HepG2 (cell line): ENCODE measurements around the gene FGD2. TPM values are rescaled to one million over a fixed set of nuclear protein-coding genes. Genes with fewer than 3 reads are reported as not detected.

ENCODE experiments used
- ATRX ChIP-seq: sonication (generic); formaldehyde crosslinking; IDR thresholded peaks from 2 replicates; pipeline ENCODE4 v1.4.0; 2020; ENCODE audit warnings: missing genetic modification reagents, borderline replicate concordance
- CC2D1A ChIP-seq: sonication (generic); formaldehyde crosslinking; IDR thresholded peaks from 2 replicates; pipeline ENCODE4 v1.8.1; 2023; ENCODE audit warnings: mild to moderate bottlenecking, missing genetic modification reagents
- DRAP1 ChIP-seq: IDR thresholded peaks from 2 replicates; pipeline ENCODE4 v1.6.1; 2016; ENCODE audit warnings: missing genetic modification reagents, missing compliant biosample characterization
- KIAA2018 ChIP-seq: sonication (generic); formaldehyde crosslinking; IDR thresholded peaks from 2 replicates; pipeline ENCODE4 v1.5.0; 2020; ENCODE audit warnings: mild to moderate bottlenecking, missing genetic modification reagents, borderline replicate concordance
- KLF12 ChIP-seq: sonication (generic); formaldehyde crosslinking; IDR thresholded peaks from 2 replicates; pipeline ENCODE4 v1.4.0; 2020; ENCODE audit warnings: missing genetic modification reagents, borderline replicate concordance
- MLLT10 ChIP-seq: sonication (generic); formaldehyde crosslinking; IDR thresholded peaks from 2 replicates; pipeline ENCODE4 v1.4.0; 2020; ENCODE audit warnings: missing genetic modification reagents
- ONECUT2 ChIP-seq: sonication (generic); formaldehyde crosslinking; IDR thresholded peaks from 2 replicates; pipeline ENCODE4 v1.4.0; 2020; ENCODE audit warnings: missing genetic modification reagents
- PHF5A ChIP-seq: IDR thresholded peaks from one replicate; pipeline ENCODE4 v1.6.1; 2018; ENCODE audit warnings: low read depth, missing genetic modification reagents; ENCODE audit not compliant: unreplicated experiment
- XBP1 ChIP-seq: sonication (generic); formaldehyde crosslinking; IDR thresholded peaks from 2 replicates; pipeline ENCODE4 v1.5.0; 2020; ENCODE audit warnings: missing genetic modification reagents
- ZBTB7B ChIP-seq: sonication (generic); formaldehyde crosslinking; IDR thresholded peaks from 2 replicates; pipeline ENCODE4 v1.4.0; 2020; ENCODE audit warnings: missing genetic modification reagents
- ZMYM3 ChIP-seq: sonication (generic); formaldehyde crosslinking; IDR thresholded peaks from 2 replicates; pipeline ENCODE4 v1.5.1; 2020; ENCODE audit warnings: mild to moderate bottlenecking, missing genetic modification reagents
- ZNF256 ChIP-seq: sonication (generic); formaldehyde crosslinking; conservative IDR thresholded peaks from 2 replicates; pipeline ENCODE4 v1.4.0; 2020; ENCODE audit warnings: missing genetic modification reagents
- ZNF747 ChIP-seq: sonication (generic); formaldehyde crosslinking; IDR thresholded peaks from 2 replicates; pipeline ENCODE4 v1.8.1; 2023; ENCODE audit warnings: missing genetic modification reagents, mild to moderate bottlenecking, borderline replicate concordance
- ZNF781 ChIP-seq: sonication (generic); formaldehyde crosslinking; IDR thresholded peaks from 2 replicates; pipeline ENCODE4 v1.5.1; 2020; ENCODE audit warnings: borderline replicate concordance, mild to moderate bottlenecking, missing genetic modification reagents; ENCODE audit errors: not compliant biosample characterization
- polyA plus RNA-seq, 8 experiments: library from polyadenylated mRNA; depleted of rRNA in 3 of 8; stranded (reverse) in 7 of 8; unstranded in 1 of 8; fragments of >200 nt; fragmentation: Illumina TruSeq in 4 of 8; extraction: Trizol in 4 of 8; gene quantifications; 2 replicates each; pipeline versions ENCODE4 v1.2.1 to v1.2.3, GENCODE V29; 2011 to 2016; ENCODE audit warnings: low read depth in 4 of 8, missing spikeins in 1 of 8, mixed read lengths in 1 of 8; ENCODE audit not compliant: insufficient read depth in 1 of 8
- total RNA-seq, 5 experiments: library from RNA; depleted of rRNA; stranded (reverse); fragments of >200 nt; fragmentation: Illumina TruSeq; extraction: Trizol; gene quantifications; 2 replicates each; pipeline ENCODE4 v1.2.3, GENCODE V29; 2016; ENCODE audit warnings: low read depth in 1 of 5
- TF ChIP-seq, protein P1 (sequence below): sonication (generic); formaldehyde crosslinking; IDR thresholded peaks from 2 replicates; pipeline ENCODE4 v1.9.0; 2022; ENCODE audit warnings: low read depth, missing genetic modification reagents
- TF ChIP-seq, protein P2 (sequence below): sonication (generic); formaldehyde crosslinking; conservative IDR thresholded peaks from 2 replicates; pipeline ENCODE4 v1.4.0; 2020; ENCODE audit warnings: missing genetic modification reagents

Gene FGD2
- total and polyA plus RNA-seq, 2 of the 13 experiments (the other 11 are each of a cell fraction or from before 2014, with no cell fraction given) = not detected

DNA sequence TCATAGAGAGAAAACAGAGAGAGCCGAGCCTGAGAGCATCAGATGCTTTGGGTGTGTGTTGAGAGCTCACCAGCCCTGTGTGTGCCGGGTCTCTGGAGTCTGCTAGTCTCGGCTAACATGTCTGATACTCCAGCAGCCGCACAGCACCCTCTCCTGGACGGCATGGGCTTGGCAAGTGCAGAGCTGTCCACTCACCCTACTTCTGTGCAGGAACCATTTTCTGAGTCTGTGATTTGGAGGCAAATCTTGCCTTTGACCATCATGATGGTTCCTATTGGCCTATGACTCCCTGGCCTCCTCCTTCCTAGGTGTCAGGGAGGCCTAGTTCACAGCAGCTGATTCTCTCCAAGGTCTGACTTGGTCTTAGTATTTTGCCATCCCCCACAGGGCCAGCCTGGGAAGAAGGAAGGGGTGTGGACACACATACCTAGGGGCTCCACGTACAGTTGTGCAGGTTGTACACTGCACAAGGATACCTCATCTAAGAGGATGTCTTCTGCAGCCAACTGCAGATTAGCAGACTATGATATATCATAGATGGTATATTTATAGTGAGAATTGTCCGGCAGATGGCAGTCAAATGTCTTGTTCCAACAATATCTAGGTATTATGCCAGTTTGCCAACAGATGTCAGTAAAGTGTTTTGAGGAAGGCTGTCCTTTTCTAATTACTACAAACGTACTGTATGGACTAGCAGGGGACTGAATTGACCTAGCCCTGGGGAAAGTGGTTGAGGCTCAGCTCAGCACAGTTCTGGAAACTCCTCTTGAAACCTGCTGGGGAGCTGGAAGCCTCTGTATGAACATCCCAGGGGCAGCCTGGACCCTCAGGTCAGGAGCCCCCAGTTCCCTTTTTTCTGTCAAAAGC lies 13.0 kb downstream of the FGD2 start (continued):
- TF ChIP-seq KIAA2018 (no peak), ZBTB7B (no peak), ZNF781 (peak; percentile 56), ATRX (CRISPR knock-in tag) (no peak), MLLT10 (no peak), ZNF256 (CRISPR knock-in tag) (no peak), KLF12 (CRISPR knock-in tag) (no peak), XBP1 (CRISPR knock-in tag) (no peak), PHF5A (CRISPR knock-in tag) (no peak), CC2D1A (CRISPR knock-in tag) (no peak), ZMYM3 (CRISPR knock-in tag) (peak; percentile 88), ZNF747 (CRISPR knock-in tag) (no peak), ONECUT2 (CRISPR knock-in tag) (no peak), DRAP1 (CRISPR knock-in tag) (no peak)
- TF ChIP-seq, protein P1, sequence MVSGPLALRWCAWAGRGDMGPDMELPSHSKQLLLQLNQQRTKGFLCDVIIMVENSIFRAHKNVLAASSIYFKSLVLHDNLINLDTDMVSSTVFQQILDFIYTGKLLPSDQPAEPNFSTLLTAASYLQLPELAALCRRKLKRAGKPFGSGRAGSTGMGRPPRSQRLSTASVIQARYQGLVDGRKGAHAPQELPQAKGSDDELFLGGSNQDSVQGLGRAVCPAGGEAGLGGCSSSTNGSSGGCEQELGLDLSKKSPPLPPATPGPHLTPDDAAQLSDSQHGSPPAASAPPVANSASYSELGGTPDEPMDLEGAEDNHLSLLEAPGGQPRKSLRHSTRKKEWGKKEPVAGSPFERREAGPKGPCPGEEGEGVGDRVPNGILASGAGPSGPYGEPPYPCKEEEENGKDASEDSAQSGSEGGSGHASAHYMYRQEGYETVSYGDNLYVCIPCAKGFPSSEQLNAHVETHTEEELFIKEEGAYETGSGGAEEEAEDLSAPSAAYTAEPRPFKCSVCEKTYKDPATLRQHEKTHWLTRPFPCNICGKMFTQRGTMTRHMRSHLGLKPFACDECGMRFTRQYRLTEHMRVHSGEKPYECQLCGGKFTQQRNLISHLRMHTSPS = peak; percentile 19; the same call in 1 of the 2 replicates
- TF ChIP-seq, protein P2, sequence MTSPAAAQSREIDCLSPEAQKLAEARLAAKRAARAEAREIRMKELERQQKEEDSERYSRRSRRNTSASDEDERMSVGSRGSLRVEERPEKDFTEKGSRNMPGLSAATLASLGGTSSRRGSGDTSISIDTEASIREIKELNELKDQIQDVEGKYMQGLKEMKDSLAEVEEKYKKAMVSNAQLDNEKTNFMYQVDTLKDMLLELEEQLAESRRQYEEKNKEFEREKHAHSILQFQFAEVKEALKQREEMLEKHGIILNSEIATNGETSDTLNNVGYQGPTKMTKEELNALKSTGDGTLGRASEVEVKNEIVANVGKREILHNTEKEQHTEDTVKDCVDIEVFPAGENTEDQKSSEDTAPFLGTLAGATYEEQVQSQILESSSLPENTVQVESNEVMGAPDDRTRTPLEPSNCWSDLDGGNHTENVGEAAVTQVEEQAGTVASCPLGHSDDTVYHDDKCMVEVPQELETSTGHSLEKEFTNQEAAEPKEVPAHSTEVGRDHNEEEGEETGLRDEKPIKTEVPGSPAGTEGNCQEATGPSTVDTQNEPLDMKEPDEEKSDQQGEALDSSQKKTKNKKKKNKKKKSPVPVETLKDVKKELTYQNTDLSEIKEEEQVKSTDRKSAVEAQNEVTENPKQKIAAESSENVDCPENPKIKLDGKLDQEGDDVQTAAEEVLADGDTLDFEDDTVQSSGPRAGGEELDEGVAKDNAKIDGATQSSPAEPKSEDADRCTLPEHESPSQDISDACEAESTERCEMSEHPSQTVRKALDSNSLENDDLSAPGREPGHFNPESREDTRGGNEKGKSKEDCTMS (CRISPR knock-in tag) = no peak
